Progenitor cell of endocrine pancreas (in vitro differentiated cells): ENCODE measurements around the gene PIK3CA. TPM values are rescaled to one million over a fixed set of nuclear protein-coding genes. Genes with fewer than 3 reads are reported as not detected.
"Not testable (repeated sequence)": the region's sequence is repeated elsewhere in the genome, so short reads cannot be mapped to it uniquely, and the experiment has no call there.

Experiments used
- DNase-seq: peaks from one replicate; pipeline ENCODE4 v3.0.0; 2021; ENCODE audit warnings: low spot score; ENCODE audit not compliant: unreplicated experiment
- H3K27ac Mint-ChIP-seq: 2 replicates; pipeline ENCODE4 v1.8.0; 2021; ENCODE audit warnings: mild to moderate bottlenecking, moderate library complexity, mixed read lengths
- H3K27me3 Mint-ChIP-seq: 2 replicates; pipeline ENCODE4 v1.8.0; 2021; ENCODE audit warnings: mixed read lengths
- H3K36me3 Mint-ChIP-seq: 2 replicates; pipeline ENCODE4 v1.8.0; 2022; ENCODE audit warnings: mixed read lengths; ENCODE audit not compliant: insufficient read depth
- H3K4me1 Mint-ChIP-seq: 2 replicates; pipeline ENCODE4 v1.8.0; 2021; ENCODE audit warnings: low read depth, mixed read lengths
- H3K4me3 Mint-ChIP-seq: 2 replicates; pipeline ENCODE4 v1.8.0; 2021; ENCODE audit warnings: low read depth, mild to moderate bottlenecking, moderate library complexity, mixed read lengths
- H3K9me3 Mint-ChIP-seq: 2 replicates; pipeline ENCODE4 v1.8.0; 2021; ENCODE audit warnings: low read depth, mixed read lengths
- CTCF ChIP-seq: fragments of 200-600 bp; sonication (generic); IDR thresholded peaks from one replicate; pipeline ENCODE4 v1.5.0; 2021; ENCODE audit warnings: antibody characterized with exemption, mild to moderate bottlenecking; ENCODE audit not compliant: unreplicated experiment
- total RNA-seq: library from RNA; stranded (reverse); gene quantifications from 2 replicates; pipeline ENCODE4 v1.2.1, GENCODE V29; 2021

PIK3CA gene
- total RNA-seq, 1 donor from 2014 or later: 19.2 TPM

GRCh38 chr3:179250803-179251476 is 102.8 kb downstream of the PIK3CA start, which contains the start of gene KCNMB3:
KCNMB3 (minus strand) TSS chr3:179251114; CDS start chr3:179250990, 124 bp downstream.
- H3K4me1 Mint-ChIP-seq: peaks cover 15% of the 10 kb centered on the region

GRCh38 chr3:179256813-179257212 is 108.7 kb downstream of the PIK3CA start:
- peaks cover 23% of the 10 kb centered on the region for H3K36me3 Mint-ChIP-seq
- no peak for TF ChIP-seq CTCF
- no peak for DNase-seq
- H3K4me1 Mint-ChIP-seq: peaks cover 5% of the 10 kb centered on the region
- no peak overlapping the region for H3K4me3 Mint-ChIP-seq
- H3K27ac Mint-ChIP-seq: no peak overlapping the region
- no peaks in the 10 kb centered on the region for H3K27me3 Mint-ChIP-seq
- H3K9me3 Mint-ChIP-seq: peaks cover 29% of the 10 kb centered on the region

More at GRCh38 chr3:179250803-179251476, 102.8 kb downstream of the PIK3CA start, which contains the start of gene KCNMB3:
- peaks cover 19% of the 10 kb centered on the region for H3K36me3 Mint-ChIP-seq
- no peaks in the 10 kb centered on the region for H3K9me3 Mint-ChIP-seq
- no peak within 1 kb of the TSS for H3K4me3 Mint-ChIP-seq
- peak within 1 kb of the TSS; percentile 27 for H3K27ac Mint-ChIP-seq
- no peak for DNase-seq
- no peak for TF ChIP-seq CTCF
- no peaks in the 10 kb centered on the region for H3K27me3 Mint-ChIP-seq

- DNase-seq, H3K27me3 Mint-ChIP-seq, H3K27ac Mint-ChIP-seq, H3K4me1 Mint-ChIP-seq, H3K4me3 Mint-ChIP-seq: not testable (repeated sequence)
- Mint-ChIP-seq H3K9me3 (peaks cover 29% of the 10 kb centered on the region), H3K36me3 (peaks cover 22% of the 10 kb centered on the region)
Measured at GRCh38 chr3:179257742-179258141, 109.6 kb downstream of the PIK3CA start.

GRCh38 chr3:179258820-179259219 is 110.7 kb downstream of the PIK3CA start:
- no peak for TF ChIP-seq CTCF
- H3K9me3 Mint-ChIP-seq: peaks cover 29% of the 10 kb centered on the region
- peaks cover 5% of the 10 kb centered on the region for H3K4me1 Mint-ChIP-seq
- peak overlapping the region; percentile 34 for H3K4me3 Mint-ChIP-seq
- H3K36me3 Mint-ChIP-seq: peaks cover 22% of the 10 kb centered on the region
- H3K27me3 Mint-ChIP-seq: no peaks in the 10 kb centered on the region
- no peak overlapping the region for H3K27ac Mint-ChIP-seq
- DNase-seq: no peak

- Mint-ChIP-seq H3K27ac (peak overlapping the region; percentile 47), H3K36me3 (peaks cover 22% of the 10 kb centered on the region), H3K9me3 (peaks cover 29% of the 10 kb centered on the region), H3K4me3 (peak overlapping the region; percentile 69)
- H3K4me1 Mint-ChIP-seq, H3K27me3 Mint-ChIP-seq, DNase-seq: not testable (repeated sequence)
Measured at GRCh38 chr3:179259959-179260756, 112.0 kb downstream of the PIK3CA start.

- peak overlapping the region; percentile 73 for H3K27ac Mint-ChIP-seq
- H3K9me3 Mint-ChIP-seq: peaks cover 29% of the 10 kb centered on the region
- no peak for TF ChIP-seq CTCF
Measured at GRCh38 chr3:179260949-179261765, 113.0 kb downstream of the PIK3CA start.

More at GRCh38 chr3:179260949-179261765, 113.0 kb downstream of the PIK3CA start:
- no peaks in the 10 kb centered on the region for H3K4me1 Mint-ChIP-seq
- DNase-seq: peak; percentile 51
- H3K36me3 Mint-ChIP-seq: peaks cover 22% of the 10 kb centered on the region
- H3K4me3 Mint-ChIP-seq: peak overlapping the region; percentile 75
- no peaks in the 10 kb centered on the region for H3K27me3 Mint-ChIP-seq
